ENCODE measurements around the gene MACROH2A2.

Gene MACROH2A2

GRCh38 chr10:70054902-70055301 is 2.3 kb downstream of the MACROH2A2 start:
- DNase-seq (ENCODE audit: low read depth): no peak
- H3K4me3 ChIP-seq (ENCODE audit: low read length): no peak overlapping the region
- no peak for TF ChIP-seq CTCF (conservative IDR thresholded peaks at IDR 0.05; ENCODE audit: low read length)

GRCh38 chr10:70055550-70055949 is 2.9 kb downstream of the MACROH2A2 start:
- no peak for TF ChIP-seq CTCF (conservative IDR thresholded peaks at IDR 0.05; ENCODE audit: low read length)
- no peak overlapping the region for H3K4me3 ChIP-seq (ENCODE audit: low read length)
- no peak for DNase-seq (ENCODE audit: low read depth)

- H3K4me3 ChIP-seq (ENCODE audit: low read length): no peak overlapping the region
- no peak for TF ChIP-seq CTCF (conservative IDR thresholded peaks at IDR 0.05; ENCODE audit: low read length)
- DNase-seq (ENCODE audit: low read depth): no peak
Observed at GRCh38 chr10:70057306-70057705, 4.7 kb downstream of the MACROH2A2 start.

- no peak overlapping the region for H3K4me3 ChIP-seq (ENCODE audit: low read length)
- TF ChIP-seq CTCF (conservative IDR thresholded peaks at IDR 0.05; ENCODE audit: low read length): no peak
- DNase-seq (ENCODE audit: low read depth): no peak
Observed at GRCh38 chr10:70060389-70060788, 7.7 kb downstream of the MACROH2A2 start.

GRCh38 chr10:70063418-70064098 is 10.9 kb downstream of the MACROH2A2 start:
- no peak for TF ChIP-seq CTCF (conservative IDR thresholded peaks at IDR 0.05; ENCODE audit: low read length)
- no peak for DNase-seq (ENCODE audit: low read depth)
- no peak overlapping the region for H3K4me3 ChIP-seq (ENCODE audit: low read length)

- H3K4me3 ChIP-seq (ENCODE audit: low read length): no peak overlapping the region
- no peak for DNase-seq (ENCODE audit: low read depth)
- TF ChIP-seq CTCF (conservative IDR thresholded peaks at IDR 0.05; ENCODE audit: low read length): no peak
Observed at GRCh38 chr10:70064486-70064885, 11.8 kb downstream of the MACROH2A2 start.

- DNase-seq (ENCODE audit: low read depth): no peak
- H3K4me3 ChIP-seq (ENCODE audit: low read length): no peak overlapping the region
- no peak for TF ChIP-seq CTCF (conservative IDR thresholded peaks at IDR 0.05; ENCODE audit: low read length)
Observed at GRCh38 chr10:70066190-70066589, 13.5 kb downstream of the MACROH2A2 start.
